HUES64 (cell line): ENCODE measurements around the gene SLC12A8.

Experiments
- H3K27ac ChIP-seq: 2 replicates; pipeline ENCODE4 v1.7.0; 2013; ENCODE audit warnings: low read depth, low read length, inconsistent platforms
- H3K27me3 ChIP-seq: 2 replicates; pipeline ENCODE4 v1.6.1; 2013; ENCODE audit warnings: mild to moderate bottlenecking, low read length; ENCODE audit not compliant: insufficient read depth
- H3K36me3 ChIP-seq: 2 replicates; pipeline ENCODE4 v1.6.1; 2013; ENCODE audit warnings: mild to moderate bottlenecking, low read length; ENCODE audit not compliant: insufficient read depth
- H3K4me1 ChIP-seq: 2 replicates; pipeline ENCODE4 v1.6.1; 2013; ENCODE audit warnings: mild to moderate bottlenecking, low read length, moderate library complexity; ENCODE audit not compliant: insufficient read depth
- H3K4me3 ChIP-seq: 2 replicates; pipeline ENCODE4 v1.5.1; 2013; ENCODE audit warnings: mild to moderate bottlenecking, low read length, moderate library complexity
- H3K9ac ChIP-seq: 2 replicates; pipeline ENCODE4 v1.6.1; 2013; ENCODE audit warnings: mild to moderate bottlenecking, low read depth, low read length
- H3K9me3 ChIP-seq: 2 replicates; pipeline ENCODE4 v1.6.1; 2013; ENCODE audit warnings: low read depth, low read length; ENCODE audit not compliant: insufficient read depth
- WGBS: fragments of 150-250, 120-280 bp; methylation state at CpG from one replicate; pipeline ENCODE4 v1.1.7; 2013; ENCODE audit warnings: missing lambda C conversion rate; 5-methylcytosine and 5-hydroxymethylcytosine counted together

The SLC12A8 gene

GRCh38 chr3:125186800-125187598 lies 25.5 kb downstream of the SLC12A8 start:
- Histone ChIP-seq H3K36me3 (peaks cover 7% of the 10 kb centered on the region; the same call in 1 of the 2 replicates), H3K27me3 (no peaks in the 10 kb centered on the region), H3K9me3 (no peaks in the 10 kb centered on the region), H3K4me3 (no peak overlapping the region), H3K4me1 (peaks cover 24% of the 10 kb centered on the region), H3K9ac (no peak overlapping the region), H3K27ac (no peak overlapping the region)
- 90% methylated on average over 20 of the region's 20 CpGs for WGBS

GRCh38 chr3:125186261-125186787 lies 26.2 kb downstream of the SLC12A8 start:
- H3K4me1 ChIP-seq = peaks cover 20% of the 10 kb centered on the region

GRCh38 chr3:125185805-125186204 lies 26.7 kb downstream of the SLC12A8 start:
- H3K4me3 ChIP-seq = no peak overlapping the region
- 94% methylated on average over 3 of the region's 3 CpGs for WGBS
- H3K4me1 ChIP-seq = peaks cover 20% of the 10 kb centered on the region
- no peak overlapping the region for H3K9ac ChIP-seq
- H3K9me3 ChIP-seq = no peaks in the 10 kb centered on the region
- H3K27me3 ChIP-seq = no peaks in the 10 kb centered on the region
- H3K27ac ChIP-seq = no peak overlapping the region
- peaks cover 7% of the 10 kb centered on the region; the same call in 1 of the 2 replicates for H3K36me3 ChIP-seq

More at GRCh38 chr3:125186261-125186787, 26.2 kb downstream of the SLC12A8 start:
- Histone ChIP-seq H3K4me3 (no peak overlapping the region), H3K36me3 (peaks cover 7% of the 10 kb centered on the region; the same call in 1 of the 2 replicates), H3K9ac (no peak overlapping the region), H3K27ac (no peak overlapping the region), H3K9me3 (no peaks in the 10 kb centered on the region), H3K27me3 (no peaks in the 10 kb centered on the region)
- WGBS = 80% methylated on average over 10 of the region's 10 CpGs

GRCh38 chr3:125179884-125180240 lies 32.7 kb downstream of the SLC12A8 start:
- Histone ChIP-seq H3K9me3 (no peaks in the 10 kb centered on the region), H3K27me3 (no peaks in the 10 kb centered on the region), H3K27ac (no peak overlapping the region), H3K36me3 (no peaks in the 10 kb centered on the region), H3K4me3 (no peak overlapping the region), H3K9ac (no peak overlapping the region), H3K4me1 (peaks cover 10% of the 10 kb centered on the region; the same call in 1 of the 2 replicates)
- 94% methylated on average over 1 of the region's 1 CpG for WGBS

- H3K4me1 ChIP-seq = peaks cover 10% of the 10 kb centered on the region; the same call in 1 of the 2 replicates
- no peaks in the 10 kb centered on the region for H3K36me3 ChIP-seq
- H3K27ac ChIP-seq = no peak overlapping the region
- no peak overlapping the region for H3K4me3 ChIP-seq
- no peaks in the 10 kb centered on the region for H3K27me3 ChIP-seq
- H3K9me3 ChIP-seq = 0 out of 2 replicates have a peak, but pooled peaks cover 2% of the 10 kb centered on the region
- no peak overlapping the region for H3K9ac ChIP-seq
- WGBS = 63% methylated on average over 2 of the region's 3 CpGs
Measured at GRCh38 chr3:125179143-125179883, 33.2 kb downstream of the SLC12A8 start.

GRCh38 chr3:125177746-125178145 lies 34.8 kb downstream of the SLC12A8 start:
- H3K9ac ChIP-seq = no peak overlapping the region
- H3K27ac ChIP-seq = no peak overlapping the region
- 0 out of 2 replicates have a peak, but pooled peaks cover 5% of the 10 kb centered on the region for H3K9me3 ChIP-seq
- H3K27me3 ChIP-seq = no peaks in the 10 kb centered on the region
- no peak overlapping the region for H3K4me3 ChIP-seq
- H3K4me1 ChIP-seq = peaks cover 1% of the 10 kb centered on the region; the same call in 1 of the 2 replicates
- no peaks in the 10 kb centered on the region for H3K36me3 ChIP-seq
- 95% methylated on average over 13 of the region's 13 CpGs for WGBS

GRCh38 chr3:125175295-125176078 lies 37.1 kb downstream of the SLC12A8 start:
- WGBS = 91% methylated on average over 7 of the region's 7 CpGs
- Histone ChIP-seq H3K36me3 (no peaks in the 10 kb centered on the region), H3K27me3 (no peaks in the 10 kb centered on the region), H3K4me1 (no peaks in the 10 kb centered on the region), H3K4me3 (no peak overlapping the region), H3K9ac (no peak overlapping the region), H3K9me3 (0 out of 2 replicates have a peak, but pooled peaks cover 5% of the 10 kb centered on the region), H3K27ac (no peak overlapping the region)

GRCh38 chr3:125172346-125172745 lies 40.2 kb downstream of the SLC12A8 start:
- Histone ChIP-seq H3K9ac (no peak overlapping the region), H3K4me1 (no peaks in the 10 kb centered on the region), H3K27me3 (no peaks in the 10 kb centered on the region), H3K27ac (no peak overlapping the region), H3K4me3 (no peak overlapping the region), H3K9me3 (0 out of 2 replicates have a peak, but pooled peaks cover 5% of the 10 kb centered on the region), H3K36me3 (no peaks in the 10 kb centered on the region)
- 95% methylated on average over 2 of the region's 2 CpGs for WGBS

GRCh38 chr3:125168711-125169393 lies 43.7 kb downstream of the SLC12A8 start:
- Histone ChIP-seq H3K4me1 (no peaks in the 10 kb centered on the region), H3K27ac (no peak overlapping the region), H3K4me3 (no peak overlapping the region), H3K9me3 (no peaks in the 10 kb centered on the region), H3K36me3 (no peaks in the 10 kb centered on the region), H3K27me3 (no peaks in the 10 kb centered on the region), H3K9ac (no peak overlapping the region)
- 86% methylated on average over 4 of the region's 4 CpGs for WGBS

GRCh38 chr3:125166599-125167136 lies 45.9 kb downstream of the SLC12A8 start:
- WGBS = 97% methylated on average over 12 of the region's 13 CpGs
- no peak overlapping the region for H3K27ac ChIP-seq
- H3K27me3 ChIP-seq = no peaks in the 10 kb centered on the region
- H3K4me3 ChIP-seq = no peak overlapping the region
- H3K4me1 ChIP-seq = no peaks in the 10 kb centered on the region
- H3K9ac ChIP-seq = no peak overlapping the region
- no peaks in the 10 kb centered on the region for H3K36me3 ChIP-seq
- H3K9me3 ChIP-seq = no peaks in the 10 kb centered on the region
